ENCODE measurements around the gene GNAZ.

Gene GNAZ

GRCh38 chr22:23140385-23140784 is 70.1 kb downstream of the GNAZ start:
- no peak for DNase-seq

- DNase-seq, result no peak
Observed at GRCh38 chr22:23142546-23143105, 72.3 kb downstream of the GNAZ start.

DNA sequence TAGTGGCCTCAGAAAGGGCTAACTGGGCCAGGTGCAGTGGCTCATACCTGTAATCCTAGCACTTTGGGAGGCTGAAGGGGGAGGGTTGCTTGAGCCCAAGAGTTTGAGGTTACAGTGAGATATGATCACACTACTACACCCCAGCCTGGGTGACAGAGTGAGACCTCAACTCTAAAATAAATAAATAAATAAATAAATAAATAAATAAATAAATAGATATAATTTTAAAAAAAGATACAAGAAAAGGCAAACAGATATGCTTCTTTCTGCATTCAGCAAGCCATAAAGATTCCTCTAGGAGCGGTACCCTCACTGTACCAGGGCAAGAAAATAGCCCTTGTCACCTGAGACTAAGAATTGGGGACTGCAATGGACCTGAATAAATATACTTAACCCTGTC is 72.8 kb downstream of the GNAZ start:
- DNase-seq, result no peak

- DNase-seq, result no peak
Observed at GRCh38 chr22:23144432-23144831, 74.1 kb downstream of the GNAZ start.

DNA sequence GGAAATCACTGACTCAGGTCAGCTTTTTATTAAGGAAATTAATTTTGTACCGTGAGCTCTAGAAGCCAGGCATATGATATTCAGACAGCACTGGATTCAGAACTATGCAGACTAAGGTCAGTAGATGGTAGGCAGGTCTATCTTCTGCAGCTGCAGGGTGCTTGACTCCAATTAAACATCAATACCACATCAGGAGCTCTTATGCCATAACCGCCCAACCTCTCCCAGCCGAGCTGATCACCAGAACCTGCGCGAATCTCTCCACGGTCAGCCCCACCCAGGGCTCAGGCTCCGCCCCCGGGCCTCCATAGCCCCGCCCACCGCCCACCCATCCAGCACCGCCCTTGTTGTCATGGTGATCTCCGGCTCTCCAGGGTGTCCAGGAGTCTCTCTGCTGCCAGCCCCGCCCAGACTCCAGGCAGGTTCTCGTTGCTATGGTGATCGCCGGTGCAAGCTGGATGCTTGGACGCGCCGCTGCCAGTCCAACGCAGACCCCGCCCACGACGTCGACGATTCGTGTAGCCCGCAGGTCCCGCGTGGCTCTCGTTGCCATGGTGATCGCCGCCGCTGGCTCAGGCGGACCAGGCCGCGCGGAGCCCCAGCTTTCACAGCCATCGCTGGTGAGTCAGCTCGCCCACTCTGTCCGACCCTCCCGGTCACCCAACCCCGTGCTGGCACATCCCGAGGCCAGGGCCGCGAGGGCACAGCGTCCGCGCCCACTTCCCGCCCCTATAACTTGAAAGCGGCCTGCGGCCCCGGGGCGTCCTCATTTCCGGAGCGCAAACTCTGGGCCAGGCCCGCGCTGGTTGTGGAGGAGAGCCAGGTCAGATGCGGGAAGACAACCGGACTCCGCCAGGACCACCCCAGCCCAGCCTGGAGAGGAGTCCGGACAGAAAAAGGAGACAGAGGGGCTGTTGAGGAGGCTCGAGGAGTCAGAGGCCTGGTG is 74.9 kb downstream of the GNAZ start, which contains the start of gene RAB36:
Gene RAB36, plus strand, starts transcription at position 546 of the 946 bp plus-strand sequence. CDS start 1,140 bp downstream, outside the sequence.
- peak; percentile 73 to 74 for DNase-seq

DNA sequence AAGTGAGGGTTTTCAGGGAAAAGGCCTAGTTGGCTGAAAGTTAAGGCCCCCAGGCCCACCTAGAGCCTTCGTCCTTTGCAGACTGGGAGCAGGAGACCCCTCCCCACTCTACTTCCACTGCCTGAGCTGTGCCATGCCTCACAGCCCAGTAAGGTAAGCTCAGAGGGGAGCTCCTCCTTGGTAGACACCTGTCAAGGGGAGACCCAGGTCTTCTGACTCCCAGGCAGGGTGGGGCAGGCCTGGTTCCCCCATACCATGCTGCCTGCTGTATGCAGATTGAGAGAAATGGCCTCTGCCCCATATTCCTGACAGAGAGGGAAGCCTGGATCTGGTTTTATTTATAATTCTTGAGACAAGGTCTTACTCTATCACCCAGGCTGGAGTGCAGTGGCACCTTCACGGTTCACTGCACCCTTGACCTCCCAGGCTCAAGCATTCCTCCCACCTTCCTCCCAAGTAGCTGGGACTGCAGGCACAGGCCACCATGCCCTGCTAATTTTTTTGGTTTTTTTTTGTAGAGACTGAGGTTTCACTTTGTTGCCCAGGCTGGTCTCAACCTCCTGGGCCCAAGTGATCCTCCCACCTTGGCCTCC is 75.7 kb downstream of the GNAZ start:
- DNase-seq, result no peak

DNA sequence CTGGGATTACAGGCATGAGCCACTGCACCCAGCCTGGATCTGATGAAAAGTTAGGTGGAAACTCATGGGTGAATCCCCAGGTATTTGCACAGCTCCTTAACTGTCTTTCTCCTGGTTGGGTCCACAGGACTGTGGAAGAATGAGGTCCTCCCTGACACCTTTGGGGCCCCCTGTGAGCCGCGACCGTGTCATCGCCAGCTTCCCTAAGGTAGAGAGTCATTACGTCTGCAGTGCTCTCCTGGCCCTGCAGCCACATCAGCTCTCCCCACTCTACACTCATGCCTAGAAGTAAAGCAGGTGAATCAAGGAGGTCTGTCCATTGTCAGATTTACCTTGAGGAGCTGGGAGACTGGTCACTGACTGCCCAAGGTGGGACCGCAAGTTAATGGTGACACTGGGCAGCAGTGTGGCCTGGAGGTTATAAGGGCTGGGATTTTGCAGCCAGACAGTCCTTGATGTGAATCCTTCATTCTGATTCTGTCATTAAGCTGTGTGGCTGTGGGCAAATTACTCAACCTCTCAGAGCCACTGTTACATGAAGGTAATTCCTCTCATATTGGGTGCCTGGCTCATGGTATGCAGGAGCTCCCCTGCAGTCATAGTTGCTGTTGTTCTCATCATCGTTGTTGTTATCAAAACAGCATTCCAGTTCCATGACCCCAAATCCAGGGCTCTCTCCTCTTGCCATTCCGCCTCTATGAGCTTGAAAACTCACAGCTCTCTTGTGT is 76.3 kb downstream of the GNAZ start:
- DNase-seq, result no peak

- DNase-seq, result no peak
Observed at GRCh38 chr22:23147617-23148387, 77.5 kb downstream of the GNAZ start.

DNA sequence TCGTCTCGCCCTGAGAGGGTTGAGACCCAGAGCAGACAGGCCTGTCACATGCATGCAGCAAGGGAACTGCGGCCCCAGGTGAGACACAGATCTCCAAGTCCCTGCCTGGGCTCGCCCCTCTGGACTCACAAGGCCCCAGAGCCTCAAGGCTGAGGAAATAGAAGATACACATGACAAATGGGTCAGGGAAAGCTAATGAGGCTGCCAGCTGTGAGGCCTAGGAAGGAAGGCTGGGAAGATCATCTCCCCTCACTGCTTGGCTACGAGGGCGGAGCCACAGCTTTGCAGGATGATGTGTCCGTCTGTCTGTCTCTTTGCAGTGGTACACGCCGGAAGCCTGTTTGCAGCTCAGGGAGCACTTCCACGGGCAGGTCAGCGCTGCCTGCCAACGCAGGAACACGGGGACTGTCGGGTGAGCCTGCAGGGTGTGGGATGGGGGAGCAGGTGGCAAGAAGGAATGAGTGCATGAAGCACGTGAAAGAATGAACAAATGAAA is 79.5 kb downstream of the GNAZ start:
- DNase-seq, result no peak

GRCh38 chr22:23150762-23151161 is 80.4 kb downstream of the GNAZ start:
- no peak for DNase-seq

DNA sequence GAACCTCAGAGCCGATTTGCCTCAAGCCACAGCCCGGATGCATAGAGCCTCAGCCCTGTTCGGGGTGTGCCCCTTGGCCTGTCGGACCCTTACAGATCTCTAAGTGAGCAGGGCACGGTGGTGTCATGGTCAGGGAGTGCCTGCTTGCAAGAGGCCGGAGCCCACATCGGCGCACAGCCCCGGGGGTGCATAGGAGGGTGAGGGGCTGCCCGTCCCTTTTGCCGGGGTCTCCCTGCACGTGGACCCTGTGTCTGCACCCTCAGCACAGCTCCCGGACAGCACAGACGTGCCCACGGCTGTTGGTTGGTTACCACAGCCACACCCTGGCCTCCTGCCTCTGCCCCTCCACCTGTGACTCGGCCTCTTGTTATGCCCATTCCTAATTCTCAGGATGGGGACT is 81.5 kb downstream of the GNAZ start:
- no peak for DNase-seq

- DNase-seq, result no peak
Observed at GRCh38 chr22:23152238-23153114, 82.2 kb downstream of the GNAZ start.

GRCh38 chr22:23153994-23154393 is 83.7 kb downstream of the GNAZ start:
- DNase-seq, result no peak

GRCh38 chr22:23154461-23154860 is 84.1 kb downstream of the GNAZ start:
- no peak for DNase-seq

DNA sequence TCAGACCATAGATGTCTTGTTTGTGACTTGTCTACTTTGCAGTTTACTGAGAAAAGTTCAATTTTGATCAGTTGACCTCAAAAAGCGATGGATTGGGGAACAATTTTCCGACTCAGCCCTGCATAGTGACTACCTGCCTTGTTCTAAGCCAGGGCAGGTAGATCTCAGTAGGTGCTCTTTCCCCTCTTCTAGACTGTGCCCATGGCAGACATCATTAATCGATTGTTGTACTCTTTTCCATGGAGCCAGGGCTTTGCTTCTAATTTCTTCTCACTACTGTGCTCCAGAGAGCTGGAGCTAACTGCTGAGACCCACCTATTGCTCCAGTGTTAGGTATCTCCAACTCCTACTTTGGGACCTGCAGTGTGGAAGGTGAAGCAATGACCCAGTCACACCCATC is 84.8 kb downstream of the GNAZ start:
- no peak for DNase-seq

DNA sequence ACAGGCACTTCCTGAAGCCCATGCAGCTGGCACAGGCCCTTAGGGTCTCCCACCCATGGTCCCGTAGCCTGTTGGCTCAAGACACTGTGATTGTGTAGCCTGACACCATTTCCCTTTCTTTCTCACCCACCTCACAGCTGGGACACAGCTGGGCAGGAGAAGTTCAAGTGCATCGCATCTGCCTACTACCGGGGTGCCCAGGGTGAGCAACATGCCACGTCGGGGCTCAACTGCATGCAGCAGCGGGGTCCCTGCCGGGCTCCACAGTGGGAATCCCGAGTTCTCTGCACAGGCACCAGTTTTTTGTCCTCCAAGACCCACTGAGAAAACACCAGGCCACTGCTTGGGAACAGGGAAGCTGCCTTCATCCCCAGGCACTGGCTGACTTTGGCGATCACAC is 85.5 kb downstream of the GNAZ start:
- DNase-seq, result no peak

DNA sequence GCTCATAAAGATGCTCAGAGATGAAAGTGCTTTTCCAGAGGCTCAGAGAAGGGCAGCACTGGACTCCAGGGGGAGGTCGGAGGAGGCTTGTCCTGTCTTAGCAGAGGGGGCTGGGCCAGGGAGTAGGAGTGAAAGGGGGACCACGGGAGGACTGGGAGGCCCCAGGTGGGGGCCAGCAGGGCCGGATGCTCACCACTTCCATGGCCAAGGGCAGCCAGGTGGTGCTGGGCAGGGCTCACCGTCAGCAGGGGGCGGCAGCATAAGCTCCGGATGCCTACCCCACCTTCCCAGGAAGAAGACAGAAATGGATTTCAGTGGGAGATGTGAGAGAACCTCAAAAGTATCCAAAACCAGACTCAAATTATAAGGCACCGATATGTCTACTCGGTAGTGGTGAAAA is 86.0 kb downstream of the GNAZ start:
- DNase-seq, result no peak

DNA sequence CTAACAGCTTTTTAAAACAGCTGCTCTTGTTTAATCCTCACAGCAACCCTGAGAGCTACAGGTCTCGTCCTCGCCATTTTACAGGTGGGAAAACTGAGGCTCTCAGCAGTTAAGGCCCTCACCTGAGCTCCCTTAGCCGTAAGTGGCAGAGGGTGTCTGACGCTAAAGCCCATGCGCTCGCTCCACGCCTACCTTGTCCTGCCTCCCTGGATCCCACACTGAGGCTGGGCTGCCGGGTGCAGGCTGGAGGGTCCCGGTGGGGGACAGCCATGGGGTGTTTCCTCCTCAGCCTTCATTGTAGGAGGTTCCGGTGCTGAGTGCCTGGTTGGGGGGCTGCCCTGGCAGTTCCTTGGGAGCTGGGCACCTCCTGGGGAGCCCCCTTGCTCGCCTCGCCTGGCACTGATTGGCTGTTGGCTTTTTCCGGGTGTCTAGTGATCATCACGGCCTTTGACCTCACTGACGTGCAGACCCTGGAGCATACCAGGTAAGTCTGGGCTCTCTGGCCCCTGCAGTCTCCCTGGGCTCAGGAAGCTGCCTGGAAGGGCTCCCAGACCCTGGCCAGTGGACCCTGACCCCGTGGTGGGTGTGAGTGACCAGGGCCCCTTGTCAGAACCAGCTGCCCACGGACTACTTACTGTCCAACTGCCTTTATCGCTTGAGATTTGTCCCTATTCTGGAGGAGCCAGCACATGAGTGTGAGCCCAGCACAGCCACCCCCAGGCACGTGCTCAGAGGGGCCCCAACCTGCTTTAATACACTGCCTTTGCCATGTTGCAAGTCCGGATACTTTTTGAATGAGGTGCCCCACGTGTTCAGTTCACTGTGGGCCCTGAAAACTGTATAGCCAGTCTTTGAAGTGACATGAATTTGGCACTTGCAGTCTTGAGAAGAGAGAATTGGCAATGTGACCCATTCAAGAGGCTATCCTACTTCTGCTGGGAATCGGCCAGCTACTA is 87.5 kb downstream of the GNAZ start:
- no peak for DNase-seq

- DNase-seq, result no peak
Observed at GRCh38 chr22:23158516-23159290, 88.4 kb downstream of the GNAZ start.
